HG03066 (cell line): ENCODE measurements around the gene DDX28.
"Not testable (repeated sequence)": the region's sequence is repeated elsewhere in the genome, so short reads cannot be mapped to it uniquely, and the experiment has no call there.

Experiments
- ATAC-seq: cut with Tn5 transposase; IDR thresholded peaks from one replicate; pipeline ENCODE4 v1.9.1; 2021; ENCODE audit warnings: low read depth; ENCODE audit not compliant: unreplicated experiment

DDX28 gene

GRCh38 chr16:68037841-68038597 is 15.0 kb upstream of the DDX28 start:
- no peak for ATAC-seq

- no peak for ATAC-seq
Measured at GRCh38 chr16:68035227-68035626, 12.2 kb upstream of the DDX28 start.

DNA sequence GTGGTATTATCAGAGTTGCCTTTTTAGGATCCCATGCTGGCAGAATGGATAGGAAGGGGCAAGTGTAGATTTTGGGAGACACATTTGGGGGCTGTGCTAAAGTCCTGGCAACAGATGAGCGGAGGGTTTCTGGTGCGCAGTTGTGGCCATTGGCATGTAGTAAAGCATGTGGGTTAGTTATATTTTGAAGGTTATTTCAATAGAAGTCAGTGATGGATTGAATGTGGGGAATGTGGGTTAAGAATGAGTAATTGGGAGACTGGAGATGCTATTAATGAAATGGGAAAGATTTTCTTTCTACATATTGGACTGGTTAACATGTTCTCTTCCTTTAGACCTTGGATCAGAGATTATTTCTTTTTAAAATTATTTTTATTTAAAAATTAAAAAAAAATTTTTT is 10.1 kb upstream of the DDX28 start:
- no peak for ATAC-seq

- ATAC-seq = no peak
Measured at GRCh38 chr16:68031951-68032350, 8.9 kb upstream of the DDX28 start.

DNA sequence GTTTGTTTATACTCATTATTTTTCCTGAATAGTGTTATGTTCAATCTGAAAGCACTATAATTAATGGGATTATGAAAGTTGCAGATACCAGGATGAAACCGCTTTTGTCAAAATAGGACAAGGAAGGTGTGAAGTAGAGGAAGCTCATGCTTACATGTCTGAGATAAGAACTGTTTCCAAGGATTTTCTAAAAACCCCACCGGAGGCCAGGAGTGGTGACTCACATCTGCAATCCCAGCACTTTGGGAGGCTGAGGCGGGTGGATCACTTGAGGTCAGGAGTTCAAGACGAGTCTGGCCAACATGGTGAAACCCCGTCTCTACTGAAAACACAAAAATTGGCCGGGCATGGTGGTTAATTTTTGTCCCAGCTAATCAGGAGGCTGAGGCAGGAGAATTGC is 7.1 kb upstream of the DDX28 start:
- not testable (repeated sequence) for ATAC-seq

DNA sequence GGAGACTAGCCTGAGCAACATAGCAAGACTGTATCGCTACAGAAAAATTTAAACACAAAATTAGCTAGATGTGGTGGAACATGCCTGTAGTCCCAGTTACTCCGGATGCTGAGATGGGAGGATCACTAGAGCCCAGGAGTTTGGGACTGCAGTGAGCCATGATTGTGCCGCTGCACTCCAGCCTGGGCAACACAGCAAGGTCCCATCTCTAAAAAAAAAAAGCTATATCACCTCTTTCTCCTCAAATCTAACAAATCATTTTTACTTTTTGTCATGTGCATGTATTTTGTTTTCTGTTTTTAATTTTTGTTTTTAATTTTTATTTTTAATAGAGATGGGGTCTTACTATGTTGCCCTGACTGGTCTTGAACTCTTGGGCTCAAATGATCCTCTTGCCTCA is 6.0 kb upstream of the DDX28 start:
- no peak for ATAC-seq

- no peak for ATAC-seq
Measured at GRCh38 chr16:68022278-68022727, 729 bp downstream of the DDX28 start.

- no peak for ATAC-seq
Measured at GRCh38 chr16:68021490-68021889, 1.5 kb downstream of the DDX28 start.

GRCh38 chr16:68019167-68019680 is 3.8 kb downstream of the DDX28 start:
- ATAC-seq = no peak

GRCh38 chr16:68015681-68016080 is 7.4 kb downstream of the DDX28 start, which contains the start of gene DPEP2NB:
Gene DPEP2NB, minus strand, starts transcription at chr16:68015911. Its CDS starts 141 bp downstream, at chr16:68015770.
- ATAC-seq = no peak

DNA sequence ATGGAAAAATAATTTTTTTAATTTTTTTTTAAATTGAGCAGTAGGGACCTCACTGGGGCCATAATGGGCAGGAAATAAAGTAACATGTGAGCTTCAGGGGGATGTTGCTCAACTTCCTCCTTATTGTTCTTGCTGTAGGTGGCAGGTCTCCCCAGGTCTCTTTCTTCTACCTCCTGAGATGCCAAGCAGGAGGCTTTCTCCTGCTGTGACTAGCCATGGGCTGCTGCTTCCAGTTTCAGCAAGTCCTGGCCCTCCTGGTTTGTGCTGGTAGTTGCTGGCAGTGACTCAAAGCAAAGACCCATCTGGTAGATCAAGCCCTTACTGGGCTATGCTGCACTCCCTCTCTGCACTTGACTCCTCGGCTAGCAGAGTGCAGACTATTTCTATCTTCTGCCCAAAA is 9.6 kb downstream of the DDX28 start:
- ATAC-seq = no peak

DNA sequence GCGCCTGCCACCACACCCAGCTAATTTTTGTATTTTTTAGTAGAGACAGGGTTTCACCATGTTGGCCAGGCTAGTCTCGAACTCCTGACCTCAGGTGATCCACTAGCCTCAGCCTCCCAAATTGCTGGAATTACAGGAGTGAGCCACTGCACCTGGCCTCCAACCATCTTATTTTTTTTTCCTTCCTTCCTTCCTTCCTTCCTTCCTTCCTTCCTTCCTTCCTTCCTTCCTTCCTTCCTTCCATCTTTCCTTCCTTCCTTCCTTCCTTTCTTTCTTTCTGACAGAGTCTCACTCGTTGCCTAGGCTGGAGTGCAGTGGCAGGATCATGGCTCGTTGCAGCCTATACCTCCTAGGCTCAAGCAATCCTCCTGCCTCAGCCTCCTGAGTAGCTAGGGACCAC is 13.2 kb downstream of the DDX28 start:
- ATAC-seq = not testable (repeated sequence)

DNA sequence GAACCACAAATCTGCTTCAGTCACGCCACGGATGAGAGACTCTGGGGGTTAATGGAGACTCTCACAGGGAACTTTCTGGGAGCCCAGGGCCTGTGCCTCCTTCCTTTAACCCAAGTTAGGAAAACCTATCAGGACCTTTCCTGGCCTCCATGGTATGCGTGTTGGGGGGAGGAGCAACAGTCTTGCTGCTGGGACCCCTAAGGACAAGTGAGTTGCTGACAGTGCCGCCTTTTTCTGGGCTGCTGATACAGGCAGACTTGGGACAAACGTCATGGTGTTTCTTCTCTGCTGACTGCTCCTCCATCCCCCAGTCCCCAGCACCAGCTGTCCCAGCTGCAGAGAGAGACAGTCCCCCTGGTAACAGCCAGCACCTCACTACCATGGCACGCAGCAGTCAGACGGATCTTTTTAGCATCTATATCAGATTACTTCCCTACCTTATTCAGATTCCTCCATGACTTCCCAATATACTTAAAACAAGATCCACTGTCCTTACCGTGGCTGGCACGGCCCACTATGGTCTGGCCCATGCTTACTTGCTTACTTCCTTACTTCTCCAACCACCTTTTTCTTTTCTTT is 13.8 kb downstream of the DDX28 start:
- no peak for ATAC-seq

GRCh38 chr16:68005786-68006286 is 17.2 kb downstream of the DDX28 start:
- ATAC-seq = no peak

- no peak for ATAC-seq
Measured at GRCh38 chr16:68005211-68005610, 17.8 kb downstream of the DDX28 start.

DNA sequence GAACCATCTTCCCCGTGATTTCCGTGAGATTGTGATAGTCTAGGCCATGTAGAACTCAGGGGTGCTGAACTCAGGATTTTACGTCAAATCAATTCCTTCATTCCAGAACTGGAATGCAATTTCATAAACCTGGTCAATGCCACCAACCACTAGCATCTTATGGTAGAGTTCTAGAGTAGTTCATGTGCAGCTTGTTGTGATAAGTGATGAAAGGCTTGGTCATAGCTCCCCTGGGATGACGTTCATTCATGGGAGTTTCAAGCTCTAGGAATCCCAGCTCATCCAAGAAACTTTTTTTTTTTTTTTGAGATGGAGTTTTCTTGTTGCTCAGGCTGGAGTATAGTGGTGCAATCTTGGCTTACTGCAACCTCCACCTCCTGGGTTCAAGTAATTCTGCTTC is 20.0 kb downstream of the DDX28 start:
- ATAC-seq = no peak

DNA sequence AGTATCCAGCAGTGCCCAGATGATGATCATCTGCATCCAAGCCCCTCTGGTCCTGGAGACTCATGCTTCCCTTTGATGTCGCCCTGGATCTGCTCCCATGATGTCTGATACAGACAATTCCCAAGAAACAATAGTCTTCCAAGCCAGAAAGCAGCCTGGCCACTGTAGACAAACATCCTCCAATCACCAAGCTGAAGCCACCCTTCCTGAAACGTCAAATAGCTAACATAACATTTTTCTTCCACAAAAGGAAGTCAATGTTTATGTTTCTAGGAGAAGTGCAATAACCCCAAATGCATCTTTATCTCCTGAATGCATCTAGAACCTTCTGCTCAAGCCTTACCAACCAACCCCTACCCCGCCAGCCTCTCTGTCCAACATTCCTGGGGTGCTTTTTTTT is 22.6 kb downstream of the DDX28 start:
- ATAC-seq = no peak

- ATAC-seq = no peak
Measured at GRCh38 chr16:67999985-68000384, 23.0 kb downstream of the DDX28 start.

GRCh38 chr16:67998779-67999688 is 24.0 kb downstream of the DDX28 start, which contains the start of gene DPEP2:
Gene DPEP2, minus strand, starts transcription at chr16:67999484. Its CDS starts 6,272 bp downstream, at chr16:67993212.
- ATAC-seq = not testable (repeated sequence)

DNA sequence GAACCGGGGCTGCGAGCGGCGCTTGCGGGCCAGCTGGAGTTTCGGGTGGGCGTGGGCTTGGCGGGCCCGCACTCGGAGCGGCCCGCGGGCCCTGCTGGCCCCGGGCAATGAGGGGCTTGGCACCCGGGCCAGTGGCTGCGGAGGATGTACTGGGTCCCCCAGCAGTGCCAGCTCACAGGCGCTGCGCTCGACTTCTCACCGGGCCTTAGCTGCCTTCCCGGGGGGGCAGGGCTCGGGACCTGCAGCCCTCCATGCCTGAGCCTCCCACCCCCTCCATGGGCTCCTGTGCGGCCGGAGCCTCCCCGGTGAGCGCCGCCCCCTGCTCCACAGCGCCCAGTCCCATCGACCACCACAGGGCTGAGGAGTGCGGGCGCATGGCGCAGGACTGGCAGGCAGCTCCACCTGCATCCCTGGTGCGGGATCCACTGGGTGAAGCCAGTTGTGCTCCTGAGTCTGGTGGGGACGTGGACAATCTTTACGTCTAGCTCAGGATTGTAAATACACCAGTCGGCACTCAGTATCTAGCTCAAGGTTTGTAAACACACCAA is 24.7 kb downstream of the DDX28 start:
- not testable (repeated sequence) for ATAC-seq
